Adrenal gland (tissue), 12 donors: ENCODE data around the gene TEAD1. TPM values are rescaled to one million over a fixed set of nuclear protein-coding genes. Genes with fewer than 3 reads are reported as not detected.

Source experiments
- DNase-seq, 7 donors: peaks; one replicate each; pipeline ENCODE4 v3.0.0-alpha.2; 2019 to 2020
- H3K27ac ChIP-seq, 5 donors: fragments of 200-600 bp; sonication (generic) in 4 of 5; 1 replicate in 3 of 5; 2 replicates in 2 of 5; pipeline versions ENCODE4 v1.5.1 to v1.8.0; 2016 to 2020; ENCODE audit warnings: mild to moderate bottlenecking in 1 of 5
- H3K27me3 ChIP-seq: fragments of 200-600 bp; 2 replicates; pipeline ENCODE4 v1.8.0; 2021
- H3K36me3 ChIP-seq, 2 donors: fragments of 200-600 bp; replicated peaks in 1 of 2; 1 replicate in 1 of 2; 2 replicates in 1 of 2; pipeline versions ENCODE4 v1.5.1 to v1.8.0; 2018 to 2022
- H3K4me1 ChIP-seq, 2 donors: fragments of 200-600 bp; replicated peaks in 1 of 2; 1 replicate in 1 of 2; 2 replicates in 1 of 2; pipeline versions ENCODE4 v1.5.1 to v1.8.0; 2018 to 2021
- H3K4me3 ChIP-seq, 4 donors: fragments of 200-600 bp; sonication (generic) in 3 of 4; one replicate each; pipeline ENCODE4 v1.5.1; 2016 to 2018
- H3K9me3 ChIP-seq, 3 donors: fragments of 200-600 bp; sonication (generic) in 1 of 3; replicated peaks in 1 of 3; 1 replicate in 2 of 3; 2 replicates in 1 of 3; pipeline versions ENCODE4 v1.5.1 to v1.8.0; 2016 to 2021
- CTCF ChIP-seq, 6 experiments: fragments of 450-650 bp in 4 of 6; fragments of 200-600 bp in 2 of 6; sonication (generic) in 1 of 6; IDR thresholded peaks; 1 replicate in 5 of 6; 2 replicates in 1 of 6; pipeline versions ENCODE4 v1.5.1 to v1.8.0; 2016 to 2021; ENCODE audit warnings: antibody characterized with exemption in 6 of 6, mild to moderate bottlenecking in 2 of 6, moderate library complexity in 1 of 6
- POLR2A ChIP-seq, 2 donors: fragments of 450-650 bp; IDR thresholded peaks; one replicate each; pipeline ENCODE4 v1.6.1; 2017; ENCODE audit warnings: antibody characterized with exemption in 2 of 2, mild to moderate bottlenecking in 2 of 2, moderate library complexity in 1 of 2
- WGBS, 4 donors: extraction: QIAGEN DNeasy Blood & Tissue Kit in 2 of 4; methylation state at CpG; one replicate each; pipeline versions ENCODE4 v1.1.5 to v1.1.7; 2013 to 2017; 5-methylcytosine and 5-hydroxymethylcytosine counted together
- intact Hi-C, 2 donors: fragments of 100-400 bp; cut with DNase I; formaldehyde crosslinking; loops; one replicate each; pipeline versions ENCODE4 v1.14.1 to v1.15.0; 2022 to 2023
- polyA plus RNA-seq, 3 donors: library from polyadenylated mRNA; stranded (reverse); fragments of 200-250 nt in 2 of 3; fragments of 350-450 nt in 1 of 3; fragmentation: Illumina TruSeq in 1 of 3; extraction: RNeasy Lipid Tissue Mini Kit (QIAGEN cat#74804) in 1 of 3; gene quantifications; one replicate each; pipeline ENCODE4 v1.2.3, GENCODE V29; 2013 to 2014
- total RNA-seq, 9 donors: library from RNA; depleted of rRNA in 4 of 9; stranded (reverse); fragments of >200 nt in 4 of 9; fragments of 120-200 nt in 1 of 9; fragmentation: NEBNext Ultra II Directional in 1 of 9; extraction: Animal tissue kit (Norgen Biotek cat#: 25700) in 1 of 9; gene quantifications; one replicate each; pipeline versions ENCODE4 v1.1.0 to v1.2.4, GENCODE V29; 2013 to 2023
- donor health status: healthy with polysubstance abuse.
- donor health status: Bipolar disorder and iron deficiency.
- donor health status: DM: yes; HTN: yes; CAD: no.
- donor health status: DM: no; HTN: no; CAD: no.
- donor health status: DM: no; HTN: no; CAD: no.
- donor health status: DM: yes; HTN: yes; CAD: no.

Gene TEAD1
- total and polyA plus RNA-seq, 12 donors = 3.9 to 49.9 (median 35.1) TPM

- Histone ChIP-seq H3K27me3 (peaks cover 15% of the 10 kb centered on the region), H3K4me1 (no peaks in the 10 kb centered on the region), H3K4me3 (no peak overlapping the region), H3K27ac (no peak overlapping the region), H3K9me3 (no peaks in the 10 kb centered on the region), H3K36me3 (no peaks in the 10 kb centered on the region)
- 52 to 80% (median 61%) methylated on average over 8 of the region's 8 CpGs for WGBS, 4 donors
- DNase-seq = no peak
- no peak for TF ChIP-seq POLR2A (IDR thresholded peaks at IDR 0.05)
- no peak for TF ChIP-seq CTCF (IDR thresholded peaks at IDR 0.05)
- intact Hi-C loops = loop anchor here in 1 of 2 donors (10.0 kb wide), 1 partner anchor 223 kb away; no protein-coding TSS in a partner anchor
These were observed 12.0 kb upstream of the TEAD1 start for GRCh38 chr11:12662101-12662689.

GRCh38 chr11:12664385-12664784 is 9.8 kb upstream of the TEAD1 start:
- H3K9me3 ChIP-seq = no peaks in the 10 kb centered on the region

GRCh38 chr11:12666915-12667314 is 7.3 kb upstream of the TEAD1 start:
- intact Hi-C loops = loop anchor here in 1 of 2 donors (10.0 kb wide), 1 partner anchor 218 kb away; no protein-coding TSS in a partner anchor
- 62 to 86% (median 75%) methylated on average over 3 of the region's 3 CpGs for WGBS, 4 donors
- DNase-seq = no peak
- Histone ChIP-seq H3K36me3 (no peaks in the 10 kb centered on the region), H3K27ac (no peak overlapping the region), H3K27me3 (peaks cover 6% of the 10 kb centered on the region), H3K9me3 (no peaks in the 10 kb centered on the region), H3K4me3 (no peak overlapping the region), H3K4me1 (no peaks in the 10 kb centered on the region)
- TF ChIP-seq CTCF (IDR thresholded peaks at IDR 0.05) (no peak), POLR2A (IDR thresholded peaks at IDR 0.05) (no peak)

More at GRCh38 chr11:12664385-12664784, 9.8 kb upstream of the TEAD1 start:
- Histone ChIP-seq H3K36me3 (no peaks in the 10 kb centered on the region), H3K4me3 (no peak overlapping the region), H3K27me3 (peaks cover 15% of the 10 kb centered on the region), H3K4me1 (no peaks in the 10 kb centered on the region), H3K27ac (no peak overlapping the region)
- intact Hi-C loops = loop anchor here in 1 of 2 donors (10.0 kb wide), 1 partner anchor 220 kb away; no protein-coding TSS in a partner anchor
- 67 to 75% (median 71%) methylated on average over 1 of the region's 1 CpG for WGBS, 4 donors
- TF ChIP-seq CTCF (IDR thresholded peaks at IDR 0.05) = no peak
- no peak for TF ChIP-seq POLR2A (IDR thresholded peaks at IDR 0.05)
- no peak for DNase-seq

GRCh38 chr11:12667646-12668045 is 6.6 kb upstream of the TEAD1 start:
- Histone ChIP-seq H3K27me3 (no peaks in the 10 kb centered on the region), H3K9me3 (no peaks in the 10 kb centered on the region), H3K4me3 (no peak overlapping the region), H3K4me1 (no peaks in the 10 kb centered on the region), H3K36me3 (no peaks in the 10 kb centered on the region), H3K27ac (no peak overlapping the region)
- intact Hi-C loops = loop anchor here in 1 of 2 donors (10.0 kb wide), 1 partner anchor 217 kb away; no protein-coding TSS in a partner anchor
- 94 to 100% (median 97%) methylated on average over 1 of the region's 1 CpG for WGBS, 4 donors
- no peak for TF ChIP-seq CTCF (IDR thresholded peaks at IDR 0.05)
- TF ChIP-seq POLR2A (IDR thresholded peaks at IDR 0.05) = no peak
- DNase-seq = no peak
